ENCODE results near the gene HMGXB3. TPM values are rescaled to one million over a fixed set of nuclear protein-coding genes. Genes with fewer than 3 reads are reported as not detected.
A peak's percentile ranks its signal among the peaks of the same experiment; 100 is the strongest.

HMGXB3 gene
- total RNA-seq, 4 donors from 2014 or later: 35.5 to 70.2 (median 41.1) TPM

GRCh38 chr5:149956685-149957084 lies 43.9 kb upstream of the HMGXB3 start:
- peaks cover 9 to 13% of the 10 kb centered on the region in 2 donors for H3K4me1 ChIP-seq
- H3K4me3 ChIP-seq (replicated peaks in 1 of 3): no peak overlapping the region
- TF ChIP-seq CTCF (IDR thresholded peaks at IDR 0.05) (no peak), POLR2A (IDR thresholded peaks at IDR 0.05) (no peak)
- H3K27ac ChIP-seq: no peak overlapping the region
- intact Hi-C loops (cut with DNase I): no loop called here
- H3K9me3 ChIP-seq: no peaks in the 10 kb centered on the region
- DNase-seq: no peak
- 77 to 83% methylated on average over 5 of the region's 5 CpGs for WGBS, 2 donors
- H3K36me3 ChIP-seq: no peaks in the 10 kb centered on the region
- H3K27me3 ChIP-seq: no peaks in the 10 kb centered on the region

- H3K4me3 ChIP-seq (replicated peaks in 1 of 3): no peak overlapping the region
- intact Hi-C loops (cut with DNase I): no loop called here
- no peaks in the 10 kb centered on the region for H3K36me3 ChIP-seq
- TF ChIP-seq CTCF (IDR thresholded peaks at IDR 0.05): no peak
- TF ChIP-seq POLR2A (IDR thresholded peaks at IDR 0.05): no peak
- H3K27me3 ChIP-seq: no peaks in the 10 kb centered on the region
- no peak overlapping the region for H3K27ac ChIP-seq
- no peak for DNase-seq
- peaks cover 9 to 17% of the 10 kb centered on the region in 2 donors for H3K4me1 ChIP-seq
- no peaks in the 10 kb centered on the region for H3K9me3 ChIP-seq
- 87 to 88% methylated on average over 4 of the region's 4 CpGs for WGBS, 2 donors
Measured at GRCh38 chr5:149957855-149958254, 42.7 kb upstream of the HMGXB3 start.

- intact Hi-C loops (cut with DNase I): no loop called here
- TF ChIP-seq CTCF (IDR thresholded peaks at IDR 0.05) (peak in 5 of 6 experiments; percentile 16 to 42 (median 25)), POLR2A (IDR thresholded peaks at IDR 0.05) (no peak)
Measured at GRCh38 chr5:149959406-149960236, 40.9 kb upstream of the HMGXB3 start.

GRCh38 chr5:149960272-149961185 lies 40.0 kb upstream of the HMGXB3 start, which contains the start of gene SLC26A2:
TSS of gene SLC26A2 (plus strand) at chr5:149960758. CDS start at chr5:149977653, 16,895 bp downstream.
- H3K9me3 ChIP-seq: no peaks in the 10 kb centered on the region
- peak; percentile 98 for DNase-seq
- peaks cover 9 to 17% of the 10 kb centered on the region in 2 donors for H3K4me1 ChIP-seq
- no peaks in the 10 kb centered on the region for H3K36me3 ChIP-seq
- H3K27me3 ChIP-seq: no peaks in the 10 kb centered on the region
- TF ChIP-seq POLR2A (IDR thresholded peaks at IDR 0.05) (peak; percentile 33 to 97), CTCF (IDR thresholded peaks at IDR 0.05) (peak in 1 of 6 experiments; percentile 21)
- WGBS, 2 donors: 1% methylated on average over 22 to 44 of the region's 84 CpGs
- peak within 1 kb of the TSS; percentile 84 to 91 (median 91) for H3K27ac ChIP-seq
- H3K4me3 ChIP-seq (replicated peaks in 1 of 3): peak within 1 kb of the TSS; percentile 17 to 73 (median 68)
- intact Hi-C loops (cut with DNase I): no loop called here

More at GRCh38 chr5:149959406-149960236, 40.9 kb upstream of the HMGXB3 start:
- 40 to 44% methylated on average over 14 of the region's 14 CpGs for WGBS, 2 donors
- H3K4me1 ChIP-seq: peaks cover 9 to 17% of the 10 kb centered on the region in 2 donors
- no peaks in the 10 kb centered on the region for H3K36me3 ChIP-seq
- no peaks in the 10 kb centered on the region for H3K27me3 ChIP-seq
- DNase-seq: no peak
- peak overlapping the region in 2 of 3 donors; percentile 68 to 73 for H3K4me3 ChIP-seq (replicated peaks in 1 of 3)
- H3K9me3 ChIP-seq: no peaks in the 10 kb centered on the region
- H3K27ac ChIP-seq: peak overlapping the region; percentile 84 to 91 (median 91)

Data from thyroid gland (tissue), 4 donors.